ENCODE results near the gene NPHP1.

DNA sequence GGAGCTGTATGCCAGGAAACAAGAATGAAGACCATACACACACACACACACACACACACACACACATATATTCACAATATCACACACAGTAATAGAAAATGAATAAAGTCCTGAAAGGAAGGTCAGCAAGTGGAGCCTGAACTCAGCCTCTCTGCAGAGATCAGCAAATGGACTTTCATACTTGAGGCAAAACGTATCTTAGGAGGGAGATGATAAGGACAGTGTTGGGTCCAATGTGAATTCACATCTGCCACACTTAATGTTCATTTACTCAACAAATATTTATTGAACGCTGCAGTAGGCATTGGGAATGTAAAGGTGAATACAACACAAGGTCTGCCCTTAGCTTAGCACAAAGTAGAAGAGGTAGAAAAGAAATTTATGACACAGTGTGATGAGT lies 10.3 kb upstream of the NPHP1 start:
- TF ChIP-seq, protein P1, sequence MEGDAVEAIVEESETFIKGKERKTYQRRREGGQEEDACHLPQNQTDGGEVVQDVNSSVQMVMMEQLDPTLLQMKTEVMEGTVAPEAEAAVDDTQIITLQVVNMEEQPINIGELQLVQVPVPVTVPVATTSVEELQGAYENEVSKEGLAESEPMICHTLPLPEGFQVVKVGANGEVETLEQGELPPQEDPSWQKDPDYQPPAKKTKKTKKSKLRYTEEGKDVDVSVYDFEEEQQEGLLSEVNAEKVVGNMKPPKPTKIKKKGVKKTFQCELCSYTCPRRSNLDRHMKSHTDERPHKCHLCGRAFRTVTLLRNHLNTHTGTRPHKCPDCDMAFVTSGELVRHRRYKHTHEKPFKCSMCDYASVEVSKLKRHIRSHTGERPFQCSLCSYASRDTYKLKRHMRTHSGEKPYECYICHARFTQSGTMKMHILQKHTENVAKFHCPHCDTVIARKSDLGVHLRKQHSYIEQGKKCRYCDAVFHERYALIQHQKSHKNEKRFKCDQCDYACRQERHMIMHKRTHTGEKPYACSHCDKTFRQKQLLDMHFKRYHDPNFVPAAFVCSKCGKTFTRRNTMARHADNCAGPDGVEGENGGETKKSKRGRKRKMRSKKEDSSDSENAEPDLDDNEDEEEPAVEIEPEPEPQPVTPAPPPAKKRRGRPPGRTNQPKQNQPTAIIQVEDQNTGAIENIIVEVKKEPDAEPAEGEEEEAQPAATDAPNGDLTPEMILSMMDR (IDR thresholded peaks at IDR 0.05): no peak
- TF ChIP-seq POLR2A (IDR thresholded peaks at IDR 0.05): no peak
